ENCODE measurements around the gene BCAT1.

The BCAT1 gene

GRCh38 chr12:24770334-24770733, 178.6 kb downstream of the BCAT1 start:
- no CpG with 5 or more reads among the region's 3 CpGs for WGBS (ENCODE audit: insufficient coverage)
- ChIA-PET POLR2A (no interaction called here), CTCF (no interaction called here)
- H3K27me3 ChIP-seq (replicated peaks in 2 of 5; ENCODE audit: control insufficient read depth in 4 of 5, insufficient read depth in 5 of 5, low read length in 4 of 5) = no peaks in the 10 kb centered on the region
- DNase-seq = no peak
- H3K4me1 ChIP-seq (ENCODE audit: control extremely low read depth in 1 of 4, control insufficient read depth in 4 of 4, insufficient read depth in 4 of 4, low read length in 3 of 4) = no peaks in the 10 kb centered on the region
- no peaks in the 10 kb centered on the region for H3K36me3 ChIP-seq (ENCODE audit: control insufficient read depth in 4 of 4, insufficient read depth in 4 of 4, low read length in 3 of 4)
- H3K9me3 ChIP-seq (ENCODE audit: control extremely low read depth in 1 of 5, control insufficient read depth in 4 of 5, insufficient read depth in 2 of 5, low read depth in 1 of 5, low read length in 4 of 5) = peaks cover 0 to 9% (median 3%) of the 10 kb centered on the region in 5 experiments
- no peak overlapping the region for H3K4me3 ChIP-seq (ENCODE audit: control insufficient read depth in 1 of 7, extremely low read depth in 1 of 7, insufficient read depth in 4 of 7, low read depth in 2 of 7, low read length in 6 of 7)
- no peak overlapping the region for H3K27ac ChIP-seq (ENCODE audit: insufficient read depth in 1 of 2, low read depth in 1 of 2, low read length in 2 of 2, poor library complexity in 1 of 2, severe bottlenecking in 2 of 2)

DNA sequence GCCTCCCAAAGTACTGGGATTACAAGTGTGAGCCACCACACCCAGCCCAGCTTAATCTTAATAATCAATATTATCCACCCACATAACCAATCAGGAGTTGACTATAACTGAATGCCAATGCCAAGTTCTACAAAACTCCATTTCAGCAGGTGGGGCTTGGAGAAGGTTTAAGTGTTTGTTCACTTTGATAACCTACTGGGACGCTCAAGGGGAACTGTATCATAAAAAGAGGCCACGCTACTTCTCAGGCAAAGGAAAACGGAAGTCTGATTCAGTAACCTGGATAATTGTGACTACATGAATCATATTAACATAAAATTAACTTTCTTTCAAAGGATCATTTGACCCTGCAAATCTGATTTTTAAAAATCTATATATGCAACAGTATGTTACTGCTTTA, 179.2 kb downstream of the BCAT1 start:
- no CpG with 5 or more reads among the region's 3 CpGs for WGBS (ENCODE audit: insufficient coverage)
- Histone ChIP-seq H3K27ac (ENCODE audit: insufficient read depth in 1 of 2, low read depth in 1 of 2, low read length in 2 of 2, poor library complexity in 1 of 2, severe bottlenecking in 2 of 2) (no peak overlapping the region), H3K36me3 (ENCODE audit: control insufficient read depth in 4 of 4, insufficient read depth in 4 of 4, low read length in 3 of 4) (no peaks in the 10 kb centered on the region), H3K4me1 (ENCODE audit: control extremely low read depth in 1 of 4, control insufficient read depth in 4 of 4, insufficient read depth in 4 of 4, low read length in 3 of 4) (no peaks in the 10 kb centered on the region), H3K4me3 (ENCODE audit: control insufficient read depth in 1 of 7, extremely low read depth in 1 of 7, insufficient read depth in 4 of 7, low read depth in 2 of 7, low read length in 6 of 7) (no peak overlapping the region), H3K9me3 (ENCODE audit: control extremely low read depth in 1 of 5, control insufficient read depth in 4 of 5, insufficient read depth in 2 of 5, low read depth in 1 of 5, low read length in 4 of 5) (peaks cover 0 to 9% (median 3%) of the 10 kb centered on the region in 5 experiments), H3K27me3 (replicated peaks in 2 of 5; ENCODE audit: control insufficient read depth in 4 of 5, insufficient read depth in 5 of 5, low read length in 4 of 5) (no peaks in the 10 kb centered on the region)
- ChIA-PET CTCF (interaction anchor here (0.6 to 1.3 kb wide), 2 partner anchors 9 to 80 kb away, joined by 3 to 8 read pairs; no protein-coding TSS in a partner anchor), POLR2A (no interaction called here)
- DNase-seq = no peak

GRCh38 chr12:24768415-24768814, 180.5 kb downstream of the BCAT1 start:
- ChIA-PET POLR2A (no interaction called here), CTCF (interaction anchor here (1.3 to 1.7 kb wide), 2 partner anchors 10 to 22 kb away, joined by 6 to 8 read pairs; no protein-coding TSS in a partner anchor)
- Histone ChIP-seq H3K27ac (ENCODE audit: insufficient read depth in 1 of 2, low read depth in 1 of 2, low read length in 2 of 2, poor library complexity in 1 of 2, severe bottlenecking in 2 of 2) (no peak overlapping the region), H3K36me3 (ENCODE audit: control insufficient read depth in 4 of 4, insufficient read depth in 4 of 4, low read length in 3 of 4) (no peaks in the 10 kb centered on the region), H3K27me3 (replicated peaks in 2 of 5; ENCODE audit: control insufficient read depth in 4 of 5, insufficient read depth in 5 of 5, low read length in 4 of 5) (no peaks in the 10 kb centered on the region), H3K9me3 (ENCODE audit: control extremely low read depth in 1 of 5, control insufficient read depth in 4 of 5, insufficient read depth in 2 of 5, low read depth in 1 of 5, low read length in 4 of 5) (peaks cover 0 to 9% (median 3%) of the 10 kb centered on the region in 5 experiments), H3K4me3 (ENCODE audit: control insufficient read depth in 1 of 7, extremely low read depth in 1 of 7, insufficient read depth in 4 of 7, low read depth in 2 of 7, low read length in 6 of 7) (no peak overlapping the region), H3K4me1 (ENCODE audit: control extremely low read depth in 1 of 4, control insufficient read depth in 4 of 4, insufficient read depth in 4 of 4, low read length in 3 of 4) (no peaks in the 10 kb centered on the region)
- no peak for DNase-seq

- Histone ChIP-seq H3K4me3 (ENCODE audit: control insufficient read depth in 1 of 7, extremely low read depth in 1 of 7, insufficient read depth in 4 of 7, low read depth in 2 of 7, low read length in 6 of 7) (no peak overlapping the region), H3K27me3 (replicated peaks in 2 of 5; ENCODE audit: control insufficient read depth in 4 of 5, insufficient read depth in 5 of 5, low read length in 4 of 5) (no peaks in the 10 kb centered on the region), H3K4me1 (ENCODE audit: control extremely low read depth in 1 of 4, control insufficient read depth in 4 of 4, insufficient read depth in 4 of 4, low read length in 3 of 4) (no peaks in the 10 kb centered on the region), H3K36me3 (ENCODE audit: control insufficient read depth in 4 of 4, insufficient read depth in 4 of 4, low read length in 3 of 4) (no peaks in the 10 kb centered on the region), H3K9me3 (ENCODE audit: control extremely low read depth in 1 of 5, control insufficient read depth in 4 of 5, insufficient read depth in 2 of 5, low read depth in 1 of 5, low read length in 4 of 5) (peaks cover 0 to 9% (median 3%) of the 10 kb centered on the region in 5 experiments), H3K27ac (ENCODE audit: insufficient read depth in 1 of 2, low read depth in 1 of 2, low read length in 2 of 2, poor library complexity in 1 of 2, severe bottlenecking in 2 of 2) (no peak overlapping the region)
- WGBS (ENCODE audit: insufficient coverage) = 100% methylated on average over 1 of the region's 1 CpG
- CTCF ChIA-PET = interaction anchor here (1.7 kb wide), 1 partner anchor 21 kb away, joined by 6 read pairs; no protein-coding TSS in a partner anchor
- no peak for DNase-seq
- POLR2A ChIA-PET = no interaction called here
These were observed 181.9 kb downstream of the BCAT1 start for GRCh38 chr12:24767016-24767415.

DNA sequence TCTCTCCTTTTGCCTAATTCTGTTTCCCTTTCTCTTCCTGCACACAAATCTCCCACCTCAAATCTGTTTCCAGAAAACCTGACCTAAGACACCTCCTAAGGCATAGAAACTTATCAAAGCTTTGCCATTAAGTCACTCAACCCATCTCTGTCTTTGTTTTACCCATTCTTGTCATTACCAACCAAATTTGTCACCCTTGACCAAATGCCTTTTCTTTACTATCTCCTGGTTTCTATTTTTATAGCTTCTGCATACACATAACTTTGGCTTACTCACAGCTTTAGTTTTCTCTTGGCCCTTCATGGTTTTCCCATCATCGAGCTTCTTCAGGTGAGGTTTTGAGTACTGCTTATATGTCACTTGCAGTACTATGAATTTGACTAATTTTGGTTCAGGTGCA, 184.2 kb downstream of the BCAT1 start:
- no CpG with 5 or more reads among the region's 1 CpG for WGBS (ENCODE audit: insufficient coverage)
- Histone ChIP-seq H3K4me3 (ENCODE audit: control insufficient read depth in 1 of 7, extremely low read depth in 1 of 7, insufficient read depth in 4 of 7, low read depth in 2 of 7, low read length in 6 of 7) (no peak overlapping the region), H3K9me3 (ENCODE audit: control extremely low read depth in 1 of 5, control insufficient read depth in 4 of 5, insufficient read depth in 2 of 5, low read depth in 1 of 5, low read length in 4 of 5) (peaks cover 0 to 9% (median 3%) of the 10 kb centered on the region in 5 experiments), H3K36me3 (ENCODE audit: control insufficient read depth in 4 of 4, insufficient read depth in 4 of 4, low read length in 3 of 4) (no peaks in the 10 kb centered on the region), H3K27me3 (replicated peaks in 2 of 5; ENCODE audit: control insufficient read depth in 4 of 5, insufficient read depth in 5 of 5, low read length in 4 of 5) (no peaks in the 10 kb centered on the region), H3K27ac (ENCODE audit: insufficient read depth in 1 of 2, low read depth in 1 of 2, low read length in 2 of 2, poor library complexity in 1 of 2, severe bottlenecking in 2 of 2) (no peak overlapping the region), H3K4me1 (ENCODE audit: control extremely low read depth in 1 of 4, control insufficient read depth in 4 of 4, insufficient read depth in 4 of 4, low read length in 3 of 4) (no peaks in the 10 kb centered on the region)
- DNase-seq = no peak
- POLR2A ChIA-PET = no interaction called here
- CTCF ChIA-PET = no interaction called here

DNA sequence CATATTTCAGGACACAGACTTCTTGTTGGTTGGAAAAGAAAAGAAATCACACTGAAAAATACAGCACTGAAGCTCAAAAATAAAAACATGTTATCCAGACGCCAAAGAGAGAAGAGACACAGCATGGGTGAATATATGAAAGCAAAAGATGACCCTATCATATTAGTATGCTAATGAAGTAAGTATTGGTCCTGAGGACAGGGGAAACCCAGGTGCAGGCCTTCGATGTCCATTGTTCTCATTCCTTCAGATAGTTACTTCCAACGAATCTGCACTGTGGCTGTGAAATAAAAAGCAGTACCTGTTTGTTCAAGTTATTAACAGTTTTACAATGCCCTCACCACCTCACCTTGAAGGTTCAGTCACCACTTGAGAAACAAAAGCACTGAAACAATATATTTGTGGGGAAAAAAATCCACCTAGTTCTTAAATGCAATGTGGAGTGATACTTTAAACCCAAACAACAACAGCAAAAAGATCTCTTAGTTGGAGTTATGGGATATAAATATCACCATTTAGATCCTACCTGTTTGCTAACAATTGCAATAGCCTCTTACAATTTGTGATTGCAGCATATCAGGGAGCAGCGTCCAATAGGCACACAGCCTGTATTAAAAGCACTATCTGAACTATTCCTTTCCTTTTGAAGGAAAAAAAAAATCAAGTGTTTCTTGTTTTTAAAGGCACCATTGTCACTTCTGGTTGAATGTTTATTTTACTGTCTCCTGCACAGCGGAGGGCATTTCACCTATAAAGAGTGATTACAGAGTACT, 188.1 kb downstream of the BCAT1 start:
- POLR2A ChIA-PET = no interaction called here
- Histone ChIP-seq H3K4me3 (ENCODE audit: control insufficient read depth in 1 of 7, extremely low read depth in 1 of 7, insufficient read depth in 4 of 7, low read depth in 2 of 7, low read length in 6 of 7) (no peak overlapping the region), H3K27me3 (replicated peaks in 2 of 5; ENCODE audit: control insufficient read depth in 4 of 5, insufficient read depth in 5 of 5, low read length in 4 of 5) (no peaks in the 10 kb centered on the region), H3K27ac (ENCODE audit: insufficient read depth in 1 of 2, low read depth in 1 of 2, low read length in 2 of 2, poor library complexity in 1 of 2, severe bottlenecking in 2 of 2) (no peak overlapping the region), H3K36me3 (ENCODE audit: control insufficient read depth in 4 of 4, insufficient read depth in 4 of 4, low read length in 3 of 4) (no peaks in the 10 kb centered on the region), H3K9me3 (ENCODE audit: control extremely low read depth in 1 of 5, control insufficient read depth in 4 of 5, insufficient read depth in 2 of 5, low read depth in 1 of 5, low read length in 4 of 5) (no peaks in the 10 kb centered on the region), H3K4me1 (ENCODE audit: control extremely low read depth in 1 of 4, control insufficient read depth in 4 of 4, insufficient read depth in 4 of 4, low read length in 3 of 4) (no peaks in the 10 kb centered on the region)
- 100% methylated on average over 2 of the region's 5 CpGs for WGBS (ENCODE audit: insufficient coverage)
- CTCF ChIA-PET = no interaction called here
- DNase-seq = no peak

GRCh38 chr12:24760162-24760561, 188.7 kb downstream of the BCAT1 start:
- CTCF ChIA-PET = no interaction called here
- DNase-seq = no peak
- Histone ChIP-seq H3K9me3 (ENCODE audit: control extremely low read depth in 1 of 5, control insufficient read depth in 4 of 5, insufficient read depth in 2 of 5, low read depth in 1 of 5, low read length in 4 of 5) (no peaks in the 10 kb centered on the region), H3K27ac (ENCODE audit: insufficient read depth in 1 of 2, low read depth in 1 of 2, low read length in 2 of 2, poor library complexity in 1 of 2, severe bottlenecking in 2 of 2) (no peak overlapping the region), H3K4me3 (ENCODE audit: control insufficient read depth in 1 of 7, extremely low read depth in 1 of 7, insufficient read depth in 4 of 7, low read depth in 2 of 7, low read length in 6 of 7) (no peak overlapping the region), H3K4me1 (ENCODE audit: control extremely low read depth in 1 of 4, control insufficient read depth in 4 of 4, insufficient read depth in 4 of 4, low read length in 3 of 4) (no peaks in the 10 kb centered on the region), H3K27me3 (replicated peaks in 2 of 5; ENCODE audit: control insufficient read depth in 4 of 5, insufficient read depth in 5 of 5, low read length in 4 of 5) (no peaks in the 10 kb centered on the region), H3K36me3 (ENCODE audit: control insufficient read depth in 4 of 4, insufficient read depth in 4 of 4, low read length in 3 of 4) (no peaks in the 10 kb centered on the region)
- WGBS (ENCODE audit: insufficient coverage) = no CpG with 5 or more reads among the region's 1 CpG
- POLR2A ChIA-PET = interaction anchor here (0.6 kb wide), 1 partner anchor 75 kb away, joined by 3 read pairs; no protein-coding TSS in a partner anchor
